Right atrium auricular region (tissue), 2 donors: Measurements from ENCODE around the gene CAVIN4. TPM values are rescaled to one million over a fixed set of nuclear protein-coding genes. Genes with fewer than 3 reads are reported as not detected.

Experiments
- DNase-seq: peaks from one replicate; pipeline ENCODE4 v3.0.0-alpha.2; 2019; ENCODE audit warnings: low spot score
- H3K27ac ChIP-seq, 2 donors: fragments of 200-600 bp; sonication (generic); 1 replicate in 1 of 2; 2 replicates in 1 of 2; pipeline ENCODE4 v1.5.1; 2016 to 2019
- H3K27me3 ChIP-seq, 2 donors: fragments of 200-600 bp; sonication (generic); one replicate each; pipeline versions ENCODE4 v1.5.1 to v1.6.0; 2017 to 2019
- H3K36me3 ChIP-seq: fragments of 200-600 bp; sonication (generic); one replicate; pipeline ENCODE4 v1.5.1; 2016
- H3K4me1 ChIP-seq, 2 donors: fragments of 200-600 bp; sonication (generic); one replicate each; pipeline versions ENCODE4 v1.5.1 to v1.6.0; 2017 to 2019
- H3K4me3 ChIP-seq, 2 donors: fragments of 200-600 bp; sonication (generic); 1 replicate in 1 of 2; 2 replicates in 1 of 2; pipeline ENCODE4 v1.5.1; 2017 to 2019; ENCODE audit warnings: mild to moderate bottlenecking in 1 of 2, moderate library complexity in 1 of 2
- H3K9me3 ChIP-seq, 2 donors: fragments of 200-600 bp; sonication (generic); one replicate each; pipeline ENCODE4 v1.5.1; 2019
- CTCF ChIP-seq, 2 donors: fragments of 200-600 bp; sonication (generic); IDR thresholded peaks; one replicate each; pipeline ENCODE4 v1.5.1; 2019; ENCODE audit warnings: antibody characterized with exemption in 2 of 2
- total RNA-seq, 2 donors: library from RNA; depleted of rRNA; stranded (reverse); fragments of >200 nt; gene quantifications; one replicate each; pipeline ENCODE4 v1.1.0, GENCODE V29; 2016

Gene CAVIN4
- total RNA-seq, 2 donors from 2014 or later: 33.3 to 41.2 TPM

GRCh38 chr9:100591139-100591538 is 13.3 kb downstream of the CAVIN4 start:
- no peaks in the 10 kb centered on the region for H3K9me3 ChIP-seq
- peaks cover under 1% of the 10 kb centered on the region for H3K36me3 ChIP-seq
- H3K27ac ChIP-seq: no peak overlapping the region
- H3K4me3 ChIP-seq: no peak overlapping the region
- DNase-seq: no peak
- no peaks in the 10 kb centered on the region for H3K27me3 ChIP-seq
- TF ChIP-seq CTCF (IDR thresholded peaks at IDR 0.05): no peak
- peaks cover 0 to 4% of the 10 kb centered on the region in 2 donors for H3K4me1 ChIP-seq

GRCh38 chr9:100591639-100592412 is 13.9 kb downstream of the CAVIN4 start:
- Histone ChIP-seq H3K36me3 (no peaks in the 10 kb centered on the region), H3K9me3 (no peaks in the 10 kb centered on the region), H3K27me3 (no peaks in the 10 kb centered on the region), H3K27ac (no peak overlapping the region), H3K4me3 (no peak overlapping the region), H3K4me1 (peaks cover 0 to 4% of the 10 kb centered on the region in 2 donors)
- no peak for DNase-seq
- TF ChIP-seq CTCF (IDR thresholded peaks at IDR 0.05): no peak

GRCh38 chr9:100595391-100596199 is 17.7 kb downstream of the CAVIN4 start:
- DNase-seq: no peak
- no peaks in the 10 kb centered on the region for H3K27me3 ChIP-seq
- peak; percentile 63 to 90 for TF ChIP-seq CTCF (IDR thresholded peaks at IDR 0.05)
- no peak overlapping the region for H3K4me3 ChIP-seq
- H3K4me1 ChIP-seq: peaks cover 0 to 12% of the 10 kb centered on the region in 2 donors
- H3K9me3 ChIP-seq: no peaks in the 10 kb centered on the region
- H3K36me3 ChIP-seq: no peaks in the 10 kb centered on the region
- H3K27ac ChIP-seq: no peak overlapping the region

- Histone ChIP-seq H3K4me1 (peaks cover 0 to 12% of the 10 kb centered on the region in 2 donors), H3K27ac (no peak overlapping the region), H3K9me3 (no peaks in the 10 kb centered on the region), H3K27me3 (no peaks in the 10 kb centered on the region), H3K4me3 (no peak overlapping the region), H3K36me3 (no peaks in the 10 kb centered on the region)
- no peak for TF ChIP-seq CTCF (IDR thresholded peaks at IDR 0.05)
- no peak for DNase-seq
Observed at GRCh38 chr9:100597236-100597635, 19.4 kb downstream of the CAVIN4 start.

GRCh38 chr9:100598641-100599145 is 20.8 kb downstream of the CAVIN4 start:
- Histone ChIP-seq H3K4me1 (peaks cover 0 to 12% of the 10 kb centered on the region in 2 donors), H3K4me3 (peak overlapping the region; percentile 37 to 47), H3K27me3 (no peaks in the 10 kb centered on the region), H3K9me3 (no peaks in the 10 kb centered on the region), H3K27ac (no peak overlapping the region), H3K36me3 (no peaks in the 10 kb centered on the region)
- TF ChIP-seq CTCF (IDR thresholded peaks at IDR 0.05): peak in 1 of 2 donors; percentile 20
- DNase-seq: peak; percentile 77
